Measurements from ENCODE around the gene RAI1.

GRCh38 chr17:17776889-17777288 lies 95.6 kb downstream of the RAI1 start:
- TF ChIP-seq, protein P1, sequence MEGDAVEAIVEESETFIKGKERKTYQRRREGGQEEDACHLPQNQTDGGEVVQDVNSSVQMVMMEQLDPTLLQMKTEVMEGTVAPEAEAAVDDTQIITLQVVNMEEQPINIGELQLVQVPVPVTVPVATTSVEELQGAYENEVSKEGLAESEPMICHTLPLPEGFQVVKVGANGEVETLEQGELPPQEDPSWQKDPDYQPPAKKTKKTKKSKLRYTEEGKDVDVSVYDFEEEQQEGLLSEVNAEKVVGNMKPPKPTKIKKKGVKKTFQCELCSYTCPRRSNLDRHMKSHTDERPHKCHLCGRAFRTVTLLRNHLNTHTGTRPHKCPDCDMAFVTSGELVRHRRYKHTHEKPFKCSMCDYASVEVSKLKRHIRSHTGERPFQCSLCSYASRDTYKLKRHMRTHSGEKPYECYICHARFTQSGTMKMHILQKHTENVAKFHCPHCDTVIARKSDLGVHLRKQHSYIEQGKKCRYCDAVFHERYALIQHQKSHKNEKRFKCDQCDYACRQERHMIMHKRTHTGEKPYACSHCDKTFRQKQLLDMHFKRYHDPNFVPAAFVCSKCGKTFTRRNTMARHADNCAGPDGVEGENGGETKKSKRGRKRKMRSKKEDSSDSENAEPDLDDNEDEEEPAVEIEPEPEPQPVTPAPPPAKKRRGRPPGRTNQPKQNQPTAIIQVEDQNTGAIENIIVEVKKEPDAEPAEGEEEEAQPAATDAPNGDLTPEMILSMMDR (IDR thresholded peaks at IDR 0.05) = no peak
- TF ChIP-seq POLR2A (IDR thresholded peaks at IDR 0.05) = no peak
